HG03521 (cell line): Measurements from ENCODE around the gene FOXL1.

Experiments
- ATAC-seq: cut with Tn5 transposase; IDR thresholded peaks from one replicate; pipeline ENCODE4 v1.9.1; 2021; ENCODE audit warnings: mild to moderate bottlenecking, moderate library complexity; ENCODE audit not compliant: unreplicated experiment

FOXL1 gene

DNA sequence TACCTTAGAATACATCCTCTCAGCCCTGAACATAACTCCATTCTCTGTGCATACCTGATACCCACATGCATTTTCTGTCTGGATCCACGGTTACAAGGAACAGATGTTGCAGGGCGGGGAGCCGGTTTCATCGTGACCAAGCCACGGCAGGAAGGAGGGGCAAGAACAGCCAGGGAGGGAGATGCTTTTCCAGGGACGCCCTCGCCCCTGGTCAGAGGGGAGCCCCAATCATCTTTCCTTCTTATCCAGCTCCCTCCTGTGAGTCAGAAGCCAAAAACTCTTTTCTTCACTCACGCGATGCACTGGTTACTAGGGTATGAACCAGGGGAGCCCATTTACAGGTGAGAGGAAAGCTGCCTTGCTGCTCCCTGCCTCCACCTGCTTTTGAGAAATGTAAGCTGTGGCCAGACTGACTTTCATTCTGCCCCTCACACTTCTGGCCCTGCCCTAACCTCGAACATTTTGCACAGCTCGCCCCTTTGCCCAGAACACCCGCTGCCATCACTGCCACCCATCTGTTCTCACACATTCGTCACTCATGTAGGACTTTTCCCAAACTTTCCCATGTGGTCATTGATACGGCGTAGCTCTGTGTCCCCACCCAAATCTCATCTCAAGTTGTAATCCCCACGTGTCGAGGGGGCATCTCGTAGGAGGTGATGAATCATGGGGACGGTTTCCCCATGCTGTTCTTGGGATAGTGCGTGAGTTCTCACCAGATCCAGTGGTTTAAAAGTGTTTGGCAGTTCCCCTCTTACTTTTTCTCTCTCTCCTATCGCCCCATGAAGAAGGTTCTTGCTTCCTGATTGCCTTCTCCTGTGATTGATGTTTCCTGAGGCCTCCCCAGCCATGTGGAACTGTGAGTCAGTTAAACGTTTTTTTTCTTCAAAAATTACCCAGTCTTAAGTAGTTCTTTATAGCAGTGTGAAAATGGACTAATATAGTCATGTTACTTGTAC lies 20.5 kb downstream of the FOXL1 start:
- ATAC-seq: no peak

GRCh38 chr16:86601356-86601755 lies 23.0 kb downstream of the FOXL1 start:
- ATAC-seq: no peak

DNA sequence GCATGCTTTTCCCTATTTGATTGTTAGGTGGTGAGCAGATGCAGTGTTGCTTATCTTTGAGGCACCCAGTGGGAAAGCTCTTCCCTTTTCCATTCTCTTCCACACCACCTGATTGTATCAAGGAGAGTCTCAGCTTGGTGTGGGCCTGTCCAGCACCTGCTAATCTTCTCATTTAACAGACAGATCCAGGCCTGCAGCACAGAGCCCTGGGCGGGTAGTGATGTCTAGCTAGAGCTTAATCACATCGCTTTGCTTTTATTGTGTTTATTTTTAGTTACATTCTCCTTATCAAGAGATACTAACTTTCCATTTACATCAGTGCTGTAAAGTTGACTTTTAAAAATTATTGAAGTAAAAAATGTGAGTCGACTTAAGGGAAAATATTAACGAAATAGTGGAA lies 24.2 kb downstream of the FOXL1 start:
- no peak for ATAC-seq

DNA sequence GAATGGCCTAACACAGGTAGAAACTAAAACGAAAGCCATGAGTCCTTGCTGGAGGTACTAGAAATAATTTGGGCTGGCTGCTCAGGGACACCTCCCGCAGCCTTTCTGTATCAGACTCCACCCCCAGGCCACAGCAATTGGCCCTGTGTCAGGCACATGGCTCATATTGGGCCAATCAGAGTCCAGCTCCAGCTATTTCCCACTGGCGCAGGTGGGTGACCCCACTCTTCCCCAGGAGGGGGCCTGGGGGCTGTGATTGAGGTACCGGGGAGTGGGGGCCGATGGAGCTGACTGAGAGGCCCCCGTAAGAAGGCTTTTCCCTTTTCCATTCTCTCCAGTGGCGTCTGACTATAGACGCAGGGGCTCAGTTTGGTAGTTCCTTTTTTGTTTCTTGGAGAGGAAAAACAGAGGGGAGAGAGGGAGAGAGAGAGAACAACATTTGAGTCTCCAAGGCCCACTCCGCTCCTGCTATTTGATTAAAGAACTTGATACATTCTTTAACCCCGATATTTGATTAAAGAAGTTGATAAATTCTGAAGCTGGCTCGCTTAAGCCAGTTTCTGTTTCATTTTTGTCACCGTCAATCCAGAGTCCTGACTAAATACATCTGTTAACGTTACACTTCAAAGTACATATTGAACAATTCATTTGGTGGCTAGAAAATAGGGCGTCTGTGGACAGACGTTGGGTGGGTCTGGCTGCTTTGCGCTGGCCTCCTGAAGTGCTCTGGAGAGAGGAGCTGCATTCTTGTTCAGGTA lies 26.3 kb downstream of the FOXL1 start:
- ATAC-seq: no peak

- ATAC-seq: no peak
Observed at GRCh38 chr16:86605950-86606349, 27.6 kb downstream of the FOXL1 start.

DNA sequence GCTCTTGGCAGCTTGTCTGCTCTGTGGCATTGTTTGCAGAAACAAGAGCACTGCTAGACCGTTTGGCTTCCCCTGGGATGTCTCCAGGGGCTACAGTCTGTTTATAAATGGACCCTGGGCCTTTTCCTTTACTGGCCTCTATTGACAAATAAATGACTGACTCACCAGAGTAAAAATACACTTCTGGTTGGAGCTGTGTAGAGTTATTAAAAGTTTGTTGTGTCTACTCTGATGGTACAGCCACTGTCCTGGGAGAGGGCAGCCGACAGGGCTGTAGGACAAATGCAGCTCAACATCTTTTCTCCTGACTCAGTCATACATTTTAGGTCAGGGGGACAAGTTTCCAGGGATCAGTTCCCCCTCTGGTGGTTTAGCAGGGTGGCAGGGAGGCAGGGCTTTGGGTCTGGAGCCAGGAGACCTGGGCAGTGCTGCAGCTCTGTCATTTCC lies 30.0 kb downstream of the FOXL1 start:
- ATAC-seq: no peak

GRCh38 chr16:86609115-86609514 lies 30.8 kb downstream of the FOXL1 start:
- ATAC-seq: no peak

DNA sequence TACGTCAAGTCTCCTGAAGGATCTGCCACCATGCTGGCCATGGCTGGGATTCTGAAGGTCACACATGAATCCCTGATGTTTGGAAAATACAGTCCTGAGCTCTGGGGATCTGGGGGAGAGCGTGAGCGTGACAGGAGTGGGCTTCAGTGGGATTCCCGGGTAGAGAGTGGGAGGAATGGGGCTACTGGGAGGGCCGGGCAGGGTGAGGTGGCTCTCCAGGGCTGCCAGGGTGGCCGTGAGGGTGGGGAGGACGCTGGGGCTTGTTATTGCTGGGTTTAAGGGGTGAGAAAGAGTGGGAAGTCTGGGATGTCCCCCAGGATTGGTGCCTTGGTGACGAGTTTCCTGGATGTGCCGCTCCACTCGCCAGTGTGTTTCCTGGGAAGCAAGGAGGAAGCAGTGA lies 31.3 kb downstream of the FOXL1 start:
- no peak for ATAC-seq

- ATAC-seq: no peak
Observed at GRCh38 chr16:86610779-86611524, 32.6 kb downstream of the FOXL1 start.

DNA sequence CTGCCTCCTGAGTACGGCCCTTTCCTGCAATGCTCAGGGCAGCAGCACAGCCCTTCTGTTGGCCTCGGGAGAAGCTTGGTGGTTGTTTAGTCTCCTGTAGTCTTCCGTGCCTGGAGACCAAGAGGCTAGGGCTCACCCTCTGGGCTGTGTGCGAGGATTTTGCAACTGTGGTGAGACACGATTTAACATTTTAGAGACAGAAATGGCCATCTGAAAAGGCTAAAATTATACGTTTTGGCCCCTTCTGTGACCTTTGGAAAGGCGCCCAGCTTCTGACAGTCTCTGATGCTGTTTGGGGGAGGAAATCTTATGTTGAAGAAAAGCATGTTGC lies 33.1 kb downstream of the FOXL1 start:
- no peak for ATAC-seq

- ATAC-seq: no peak
Observed at GRCh38 chr16:86611941-86612340, 33.6 kb downstream of the FOXL1 start.

DNA sequence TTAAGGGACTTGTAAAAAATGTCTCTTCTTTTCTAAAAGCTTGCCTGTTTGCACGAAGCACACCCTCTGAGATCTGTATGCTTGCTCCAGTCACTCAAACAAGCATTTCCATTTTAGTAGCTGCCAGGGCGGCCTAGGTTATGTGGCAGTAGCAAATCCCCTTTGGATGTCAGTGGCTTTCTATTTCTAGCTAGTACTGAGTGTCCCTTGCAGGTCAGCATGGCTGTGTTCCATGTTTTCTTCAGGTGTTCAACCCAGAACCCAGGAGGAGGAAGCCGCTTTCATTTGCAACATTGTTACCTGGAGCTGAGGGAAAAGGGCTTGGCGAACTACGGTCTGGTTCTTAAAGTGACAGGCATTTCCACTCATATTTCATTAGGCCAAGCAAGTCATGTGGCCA lies 36.4 kb downstream of the FOXL1 start:
- no peak for ATAC-seq

- ATAC-seq: no peak
Observed at GRCh38 chr16:86616906-86617305, 38.6 kb downstream of the FOXL1 start.

DNA sequence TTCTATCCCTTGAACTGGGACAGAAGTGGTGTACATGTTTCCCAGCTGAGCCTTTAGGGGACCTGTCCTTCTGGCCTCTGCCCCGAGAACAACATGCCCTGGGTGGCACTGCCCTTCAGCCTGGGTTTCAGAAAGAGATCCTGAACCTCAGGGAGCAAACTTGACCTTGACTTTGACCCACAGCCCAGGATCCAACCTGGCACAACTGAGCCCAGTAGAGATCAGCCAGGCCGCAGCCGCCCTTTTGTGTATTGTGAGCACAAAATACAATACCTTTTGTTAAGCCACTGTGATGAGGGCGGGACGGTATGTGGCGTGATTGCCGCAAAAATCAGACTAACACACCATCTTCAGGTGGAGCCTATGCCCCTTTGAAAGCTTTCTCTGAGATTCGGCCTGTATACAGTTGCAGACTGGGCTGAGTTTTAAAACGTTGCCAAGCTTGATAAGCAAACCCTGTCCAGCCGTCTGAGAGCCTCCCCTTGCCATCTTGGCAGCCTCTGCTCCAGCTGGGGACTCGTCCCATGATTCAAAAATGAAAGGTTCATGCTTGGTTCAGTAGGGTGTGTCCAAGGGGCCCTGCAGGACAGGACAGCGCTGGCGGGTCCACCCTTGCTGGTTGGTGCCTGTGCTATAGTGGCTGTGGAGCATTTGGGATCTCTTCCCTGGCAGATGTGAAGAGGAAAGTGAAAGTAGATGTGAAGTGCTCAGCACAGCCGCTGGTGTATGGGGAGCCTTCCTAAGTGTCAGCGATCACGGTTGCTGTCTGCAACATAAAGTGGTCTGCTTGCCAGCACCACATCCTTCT lies 40.3 kb downstream of the FOXL1 start:
- ATAC-seq: no peak

DNA sequence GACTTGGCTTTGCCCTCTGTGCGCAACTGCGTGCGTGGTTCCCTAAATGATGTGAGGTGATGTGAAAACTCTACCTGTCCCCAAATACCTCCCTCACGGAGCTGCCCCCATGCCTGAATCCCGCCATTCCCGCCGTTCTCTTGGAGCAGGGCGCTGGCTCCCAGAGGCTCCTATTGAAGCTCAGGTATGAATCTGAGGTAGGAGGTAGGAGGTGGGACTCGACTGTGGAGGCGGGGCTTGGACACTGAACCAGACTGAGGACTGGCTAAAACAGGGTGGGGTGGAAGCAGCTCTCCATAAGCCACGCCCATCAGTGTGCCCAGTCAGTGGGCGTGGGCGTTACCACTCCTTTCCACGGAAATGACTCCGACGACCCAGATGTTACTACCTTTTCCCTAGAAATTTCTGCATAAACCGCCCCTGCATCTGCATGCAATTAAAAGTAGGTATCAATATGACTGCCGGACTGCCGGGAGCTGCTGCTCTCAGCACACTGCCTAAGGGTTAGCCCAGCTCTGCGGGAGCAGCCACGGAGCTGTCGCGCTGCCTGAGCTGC lies 41.0 kb downstream of the FOXL1 start:
- ATAC-seq: no peak

- no peak for ATAC-seq
Observed at GRCh38 chr16:86620184-86620583, 41.8 kb downstream of the FOXL1 start.

GRCh38 chr16:86621966-86622365 lies 43.6 kb downstream of the FOXL1 start:
- no peak for ATAC-seq

DNA sequence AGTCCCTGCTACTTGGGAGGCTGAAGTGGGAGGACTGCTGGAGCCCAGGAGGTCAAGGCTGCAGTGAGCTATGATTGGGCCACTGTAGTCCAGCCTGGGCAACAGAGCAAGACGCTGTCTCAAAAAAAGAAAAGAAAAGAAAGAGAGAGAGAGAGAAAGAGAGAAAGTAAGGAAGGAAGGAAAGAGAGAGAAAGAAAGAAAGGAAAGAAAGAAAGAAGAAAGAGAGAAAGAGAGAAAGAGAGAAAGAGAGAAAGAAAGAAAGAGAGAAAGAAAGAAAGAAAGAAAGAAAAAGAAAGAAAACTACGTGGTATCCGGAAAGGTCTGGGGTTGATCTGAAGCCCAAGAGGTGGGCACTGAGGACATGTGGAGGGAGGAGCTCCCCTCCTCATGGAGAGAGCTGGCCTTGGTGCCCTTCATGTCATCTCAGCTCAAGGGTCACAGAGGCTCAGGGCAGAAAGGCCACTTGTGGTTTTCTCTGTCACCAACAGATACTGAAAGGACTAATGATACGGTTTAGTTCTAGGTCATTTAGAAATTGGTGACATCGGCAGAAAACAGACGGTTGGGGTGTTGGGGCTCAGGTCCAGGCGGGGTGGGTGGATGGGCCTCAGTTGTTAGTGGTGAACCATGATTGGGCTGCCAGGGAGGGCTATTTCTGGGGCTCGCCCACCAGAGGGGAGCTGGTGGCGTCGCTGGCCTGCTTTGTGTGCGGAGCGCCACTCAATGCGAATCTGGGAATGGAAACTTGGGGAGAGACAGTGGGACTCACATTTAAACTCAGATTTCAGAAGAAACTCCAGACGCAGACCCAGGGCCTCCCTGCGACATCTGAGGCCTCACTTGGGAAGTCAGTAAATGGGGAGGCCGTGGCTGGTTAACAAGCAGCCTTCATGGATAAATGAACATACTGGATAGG lies 44.6 kb downstream of the FOXL1 start:
- ATAC-seq: no peak

- ATAC-seq: no peak
Observed at GRCh38 chr16:86625029-86625428, 46.7 kb downstream of the FOXL1 start.
